GM19372 (cell line): ENCODE data around the gene FEM1A.
"Not testable (repeated sequence)": the region's sequence is repeated elsewhere in the genome, so short reads cannot be mapped to it uniquely, and the experiment has no call there.

Experiments used
- ATAC-seq: cut with Tn5 transposase; IDR thresholded peaks from one replicate; pipeline ENCODE4 v1.9.1; 2021; ENCODE audit warnings: mild to moderate bottlenecking, low read depth, moderate library complexity; ENCODE audit not compliant: unreplicated experiment

FEM1A gene

DNA sequence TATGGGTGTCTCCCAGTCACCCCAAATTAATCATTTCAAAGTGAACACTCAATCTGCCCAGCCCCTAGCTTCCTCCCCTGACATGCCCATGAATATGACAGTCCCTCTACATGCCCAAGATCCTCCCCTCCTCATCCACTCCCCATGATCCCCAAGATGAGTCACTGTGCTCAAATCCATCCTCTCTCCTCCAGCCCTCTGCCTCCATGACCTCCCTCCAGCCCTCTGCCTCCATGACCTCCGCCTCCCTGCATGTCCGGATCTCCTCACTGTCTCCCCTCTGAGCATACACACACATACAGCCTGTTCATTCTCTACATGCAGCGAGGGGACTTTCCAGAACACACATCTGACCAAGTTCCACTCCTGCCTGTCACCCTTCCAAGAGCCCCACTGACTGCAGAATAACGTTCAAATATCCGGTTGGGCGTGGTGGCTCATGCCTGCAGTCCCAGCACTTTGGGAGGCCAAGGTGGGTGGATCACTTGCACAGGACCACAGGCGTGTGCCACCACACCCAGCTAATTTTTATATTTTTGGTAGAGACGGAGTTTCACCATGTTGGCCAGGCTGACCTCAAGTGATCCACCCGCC, 18.4 kb upstream of the FEM1A start:
- no peak for ATAC-seq

DNA sequence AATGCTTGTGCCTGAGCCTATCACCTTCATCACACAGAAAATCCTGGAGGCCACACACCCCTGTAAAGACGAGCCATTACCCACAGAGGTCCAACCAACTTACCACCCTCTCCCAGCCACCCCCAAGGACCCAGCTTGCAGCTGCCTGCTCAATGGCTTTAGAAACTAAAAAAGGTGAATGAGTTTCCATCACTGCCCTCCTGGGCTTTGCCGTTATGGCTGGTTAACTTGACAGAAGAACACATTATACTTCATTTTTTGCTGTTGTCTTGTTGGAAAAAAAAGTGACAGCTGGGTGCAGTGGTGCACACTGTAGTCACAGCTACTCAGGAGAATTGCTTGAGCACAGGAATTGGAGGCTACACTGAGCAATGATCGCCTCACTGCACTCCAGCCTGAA, 17.4 kb upstream of the FEM1A start:
- ATAC-seq, result no peak

- no peak for ATAC-seq
Measured at GRCh38 chr19:4775627-4776152, 15.8 kb upstream of the FEM1A start.

DNA sequence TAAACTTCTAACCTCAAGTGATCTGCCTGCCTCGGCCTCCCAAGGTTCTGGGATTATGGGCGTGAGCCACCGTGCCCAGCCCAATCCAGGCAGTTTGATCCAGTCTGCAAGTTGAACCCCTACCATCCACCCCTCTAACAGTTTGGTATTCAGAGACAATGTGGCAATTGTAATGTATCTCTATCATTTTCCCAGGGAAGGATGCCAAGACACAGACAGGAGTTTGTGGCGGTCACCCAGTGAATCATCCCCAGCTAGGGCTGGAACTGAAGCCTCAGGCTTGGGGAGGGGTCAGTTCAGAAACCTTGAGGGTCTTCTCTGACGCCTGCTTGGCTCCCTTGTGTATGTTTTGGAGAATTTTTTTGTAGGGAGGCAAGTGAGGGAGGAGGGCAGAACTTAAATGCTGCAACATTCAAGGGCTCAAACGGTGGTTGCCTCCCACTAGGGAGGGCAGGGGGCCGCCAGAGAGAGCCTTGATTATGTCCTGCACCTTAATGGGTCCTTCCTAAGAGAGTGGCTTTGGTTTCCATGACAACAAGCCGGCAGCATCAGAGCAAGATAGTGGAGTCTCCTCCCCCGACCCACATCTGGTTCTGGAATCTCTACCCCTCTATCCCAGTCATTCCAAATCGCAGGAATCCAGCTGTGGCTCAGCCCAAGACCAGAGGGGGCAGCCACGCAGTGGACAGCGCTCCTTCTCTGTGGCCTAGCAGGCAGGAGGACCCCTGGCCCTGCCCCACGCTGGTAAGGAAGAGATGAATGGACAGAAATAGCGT, 14.9 kb upstream of the FEM1A start:
- ATAC-seq, result no peak

- ATAC-seq, result not testable (repeated sequence)
Measured at GRCh38 chr19:4778124-4778523, 13.4 kb upstream of the FEM1A start.

- ATAC-seq, result no peak
Measured at GRCh38 chr19:4780860-4781259, 10.7 kb upstream of the FEM1A start.

DNA sequence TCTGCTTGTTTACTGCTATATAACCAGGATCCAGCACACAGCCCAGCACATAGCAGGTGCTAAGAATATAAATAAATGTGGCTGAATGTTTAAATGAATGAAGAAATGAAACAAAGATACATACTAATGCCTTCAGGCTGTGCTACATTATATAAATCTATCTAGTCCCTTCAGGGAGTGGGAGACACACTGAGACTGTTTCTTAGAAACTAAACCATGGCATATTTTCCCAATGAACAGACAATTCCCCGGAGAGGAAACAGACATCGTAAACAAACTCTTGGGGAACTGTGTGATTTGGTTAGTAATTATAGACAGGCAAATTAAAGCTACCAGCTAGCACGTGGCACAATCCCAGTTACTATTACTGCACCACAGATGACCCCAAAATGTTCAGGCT, 9.7 kb upstream of the FEM1A start:
- ATAC-seq, result no peak

GRCh38 chr19:4786412-4787016, 5.0 kb upstream of the FEM1A start:
- not testable (repeated sequence) for ATAC-seq

DNA sequence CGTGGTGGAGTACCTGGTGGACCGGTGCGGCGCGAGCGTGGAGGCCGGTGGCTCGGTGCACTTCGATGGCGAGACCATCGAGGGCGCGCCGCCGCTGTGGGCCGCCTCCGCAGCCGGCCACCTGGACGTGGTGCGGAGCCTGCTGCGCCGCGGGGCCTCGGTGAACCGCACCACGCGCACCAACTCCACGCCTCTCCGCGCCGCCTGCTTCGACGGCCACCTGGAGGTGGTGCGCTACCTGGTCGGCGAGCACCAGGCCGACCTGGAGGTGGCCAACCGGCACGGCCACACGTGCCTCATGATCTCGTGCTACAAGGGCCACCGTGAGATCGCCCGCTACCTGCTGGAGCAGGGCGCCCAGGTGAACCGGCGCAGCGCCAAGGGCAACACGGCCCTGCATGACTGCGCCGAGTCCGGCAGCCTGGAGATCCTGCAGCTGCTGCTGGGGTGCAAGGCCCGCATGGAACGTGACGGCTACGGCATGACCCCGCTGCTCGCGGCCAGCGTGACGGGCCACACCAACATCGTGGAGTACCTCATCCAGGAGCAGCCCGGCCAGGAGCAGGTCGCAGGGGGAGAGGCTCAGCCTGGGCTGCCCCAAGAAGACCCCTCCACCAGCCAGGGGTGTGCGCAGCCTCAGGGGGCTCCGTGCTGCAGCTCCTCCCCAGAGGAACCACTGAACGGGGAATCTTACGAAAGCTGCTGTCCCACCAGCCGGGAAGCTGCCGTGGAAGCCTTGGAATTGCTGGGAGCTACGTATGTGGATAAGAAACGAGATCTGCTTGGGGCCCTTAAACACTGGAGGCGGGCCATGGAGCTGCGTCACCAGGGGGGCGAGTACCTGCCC, 708 bp downstream of the FEM1A start:
- ATAC-seq, result not testable (repeated sequence)

DNA sequence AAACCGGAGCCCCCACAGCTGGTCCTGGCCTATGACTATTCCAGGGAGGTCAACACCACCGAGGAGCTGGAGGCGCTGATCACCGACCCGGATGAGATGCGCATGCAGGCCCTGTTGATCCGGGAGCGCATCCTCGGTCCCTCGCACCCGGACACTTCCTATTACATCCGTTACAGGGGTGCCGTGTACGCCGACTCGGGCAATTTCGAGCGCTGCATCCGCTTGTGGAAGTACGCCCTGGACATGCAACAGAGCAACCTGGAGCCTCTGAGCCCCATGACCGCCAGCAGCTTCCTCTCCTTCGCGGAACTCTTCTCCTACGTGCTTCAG, 1.3 kb downstream of the FEM1A start:
- not testable (repeated sequence) for ATAC-seq

GRCh38 chr19:4793278-4793677, 1.7 kb downstream of the FEM1A start:
- not testable (repeated sequence) for ATAC-seq

- ATAC-seq, result no peak
Measured at GRCh38 chr19:4794971-4795370, 3.4 kb downstream of the FEM1A start.

- no peak for ATAC-seq
Measured at GRCh38 chr19:4795400-4795799, 3.9 kb downstream of the FEM1A start.

DNA sequence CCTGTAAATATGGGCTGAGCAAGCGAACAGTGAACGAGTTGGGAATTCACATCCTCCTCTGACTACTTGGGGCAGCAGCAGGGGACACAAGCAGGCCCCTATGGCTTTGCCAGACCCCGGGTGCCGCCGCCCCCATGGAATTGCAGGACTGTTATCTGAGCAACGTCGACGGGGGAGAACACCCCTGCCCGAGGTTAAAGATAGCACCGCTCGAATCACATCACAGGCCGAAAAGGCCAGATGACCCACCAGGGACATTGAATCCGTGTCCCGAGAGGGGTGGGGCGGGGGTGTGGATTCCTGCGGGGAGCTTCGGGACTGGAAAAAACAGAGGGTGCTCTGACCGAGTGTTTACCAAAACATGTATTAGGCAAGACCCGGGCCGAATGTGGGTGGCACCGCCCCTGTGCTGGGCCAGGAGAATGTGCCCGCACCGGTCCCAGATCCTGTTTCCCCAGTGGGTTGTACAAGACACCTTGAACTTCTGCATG, 9.1 kb downstream of the FEM1A start:
- ATAC-seq, result no peak

GRCh38 chr19:4801085-4801619, 9.6 kb downstream of the FEM1A start:
- ATAC-seq, result no peak

- ATAC-seq, result no peak
Measured at GRCh38 chr19:4802711-4803110, 11.2 kb downstream of the FEM1A start.

- ATAC-seq, result no peak
Measured at GRCh38 chr19:4803736-4804695, 12.5 kb downstream of the FEM1A start.

DNA sequence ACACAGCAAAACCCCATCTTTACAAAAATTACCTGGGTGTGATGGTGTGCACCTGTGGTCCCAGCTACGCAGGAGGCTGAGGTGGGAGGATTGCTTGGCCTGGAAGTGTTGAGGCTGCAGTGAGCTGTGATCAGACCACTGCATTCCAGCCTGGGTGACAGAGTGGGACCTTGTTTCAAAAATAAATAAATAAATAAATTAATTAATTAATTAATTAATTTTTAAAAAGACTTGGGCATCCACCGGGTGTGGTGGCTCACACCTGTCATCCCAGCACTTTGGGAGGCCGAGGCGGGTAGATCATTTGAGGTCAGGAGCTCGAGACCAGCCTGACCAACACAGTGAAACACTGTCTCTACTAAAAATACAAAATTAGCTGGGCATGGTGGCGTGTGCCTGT, 13.6 kb downstream of the FEM1A start:
- not testable (repeated sequence) for ATAC-seq

- ATAC-seq, result no peak
Measured at GRCh38 chr19:4806384-4806783, 14.8 kb downstream of the FEM1A start.
